Stimulated activated naive CD8-positive, alpha-beta T cell treated with anti-CD3 and anti-CD28 coated beads, Interleukin-15, amount 100 ng/mL, for 72 hours (primary cell): Measurements from ENCODE around the gene ANXA3.

ENCODE experiments used
- ATAC-seq: fragments of 150-1000 bp; cut with Tn5 transposase; 2 replicates; pipeline ENCODE4 v1.10.0; 2021; ENCODE audit warnings: mild to moderate bottlenecking, moderate library complexity
- DNase-seq, 2 donors: peaks; one replicate each; pipeline ENCODE4 v3.0.0; 2021 to 2022
- H3K27ac Mint-ChIP-seq, 2 donors: one replicate each; pipeline ENCODE4 v1.8.0; 2022; ENCODE audit warnings: mild to moderate bottlenecking in 2 of 2, mixed read lengths in 2 of 2, moderate library complexity in 2 of 2
- H3K27me3 Mint-ChIP-seq: one replicate; pipeline ENCODE4 v1.8.0; 2022; ENCODE audit warnings: mixed read lengths
- H3K4me1 Mint-ChIP-seq: one replicate; pipeline ENCODE4 v1.8.0; 2022; ENCODE audit warnings: mild to moderate bottlenecking, mixed read lengths
- H3K4me3 Mint-ChIP-seq, 2 donors: one replicate each; pipeline ENCODE4 v1.8.0; 2022; ENCODE audit warnings: mild to moderate bottlenecking in 2 of 2, mixed read lengths in 2 of 2, moderate library complexity in 1 of 2
- H3K9me3 Mint-ChIP-seq, 2 donors: one replicate each; pipeline ENCODE4 v1.8.0; 2022; ENCODE audit warnings: mixed read lengths in 2 of 2

ANXA3 gene

DNA sequence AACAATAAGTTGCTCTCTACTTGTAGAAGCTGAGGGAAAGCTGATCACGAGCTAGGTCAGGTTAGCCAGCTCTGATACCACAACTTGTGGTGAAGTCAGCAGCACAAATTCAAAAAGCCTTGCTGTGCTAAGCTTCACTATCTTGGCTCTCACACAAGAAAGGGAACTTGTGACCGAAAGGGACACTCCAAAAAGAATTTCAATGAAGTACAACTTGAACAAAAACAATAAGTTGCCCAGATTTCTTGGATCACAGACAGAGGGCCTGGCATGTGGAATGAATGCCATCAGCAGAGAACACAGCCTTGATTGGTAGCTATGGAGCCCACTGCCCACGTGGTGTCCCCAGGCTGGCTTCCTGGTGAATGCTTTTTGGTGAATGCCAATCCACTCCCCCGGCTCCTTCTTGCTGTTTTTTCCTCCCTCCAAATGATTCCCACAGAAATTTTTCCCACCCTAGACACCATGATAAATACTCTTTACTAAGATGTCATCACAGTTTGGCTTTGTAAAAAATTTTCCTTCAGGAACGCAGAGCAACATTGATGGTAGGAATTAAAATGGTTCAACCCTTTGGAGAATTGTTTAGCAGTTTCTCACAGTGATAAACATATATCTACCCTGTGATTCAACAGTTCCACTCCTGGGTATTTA lies 82.6 kb downstream of the ANXA3 start:
- ATAC-seq (no peak), DNase-seq (no peak)
- Mint-ChIP-seq H3K4me1 (peaks cover 19% of the 10 kb centered on the region), H3K9me3 (no peaks in the 10 kb centered on the region), H3K27me3 (no peaks in the 10 kb centered on the region), H3K27ac (no peak overlapping the region), H3K4me3 (no peak overlapping the region)

DNA sequence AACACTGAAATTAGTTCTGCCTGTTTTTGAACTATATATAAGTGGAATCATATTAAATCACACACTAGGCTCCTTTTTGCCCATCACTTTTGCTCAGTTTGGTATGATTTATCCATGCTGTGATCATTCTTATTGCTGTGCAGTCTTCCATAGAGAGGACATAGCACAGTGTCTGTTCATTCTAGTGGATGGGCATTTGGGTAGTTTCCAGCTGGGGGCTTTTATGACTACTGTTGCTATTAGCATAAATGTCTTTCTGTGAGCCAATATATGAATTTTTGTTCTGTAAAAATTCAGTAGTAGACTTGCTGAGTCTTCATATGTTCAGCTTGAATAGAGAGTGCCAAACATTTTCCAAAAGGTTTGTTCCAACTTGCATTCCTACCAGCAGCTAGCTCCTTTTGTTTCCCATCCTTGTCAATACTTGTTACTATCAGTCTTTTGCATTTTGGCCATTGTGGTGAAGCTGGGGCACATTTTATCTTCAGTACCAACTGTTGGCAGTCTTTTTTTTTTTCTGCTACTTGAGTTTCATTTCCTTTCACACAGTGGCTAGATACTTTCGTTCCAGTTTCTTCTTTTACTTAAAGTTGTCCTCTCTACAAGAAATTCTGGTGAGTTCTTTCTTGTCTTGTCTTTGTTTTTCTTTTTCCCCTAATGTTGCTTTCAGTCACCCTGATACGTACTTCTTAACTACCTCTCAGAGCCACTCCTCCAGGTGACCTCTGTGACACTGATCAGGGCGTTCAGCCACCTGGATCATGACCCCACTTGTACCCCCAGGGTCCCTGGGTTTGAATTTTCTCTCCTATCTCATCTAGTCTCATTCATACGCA lies 87.0 kb downstream of the ANXA3 start:
- DNase-seq (no peak), ATAC-seq (peak; percentile 82)
- H3K9me3 Mint-ChIP-seq = no peaks in the 10 kb centered on the region
- H3K27me3 Mint-ChIP-seq = peaks cover 6% of the 10 kb centered on the region
- H3K4me3 Mint-ChIP-seq = peak overlapping the region; percentile 7 to 61
- H3K4me1 Mint-ChIP-seq = peaks cover 54% of the 10 kb centered on the region
- peak overlapping the region in 1 of 2 donors; percentile 79 for H3K27ac Mint-ChIP-seq

DNA sequence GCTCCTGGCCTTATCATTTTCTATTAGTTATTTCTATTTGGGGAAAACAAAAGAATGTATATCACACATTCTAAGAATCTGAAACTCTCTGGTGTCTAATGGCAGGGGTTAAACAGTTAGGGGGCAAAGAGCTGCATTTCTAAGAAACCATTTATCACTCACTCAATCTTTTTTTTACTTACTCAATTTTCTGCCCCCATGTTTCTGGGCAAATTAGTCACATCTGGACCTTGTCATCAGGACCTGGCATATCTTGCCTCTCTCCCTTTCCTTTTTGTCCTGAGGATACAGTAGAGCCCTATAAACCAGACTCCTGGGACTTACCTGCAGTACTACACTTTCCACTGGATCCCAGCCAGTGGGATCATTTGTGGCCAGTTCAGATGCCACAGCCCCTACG lies 89.1 kb downstream of the ANXA3 start:
- DNase-seq (no peak), ATAC-seq (peak; percentile 13)
- Mint-ChIP-seq H3K27ac (peak overlapping the region in 1 of 2 donors; percentile 87), H3K9me3 (no peaks in the 10 kb centered on the region), H3K4me3 (peak overlapping the region in 1 of 2 donors; percentile 32), H3K4me1 (peaks cover 58% of the 10 kb centered on the region), H3K27me3 (peaks cover 6% of the 10 kb centered on the region)

DNA sequence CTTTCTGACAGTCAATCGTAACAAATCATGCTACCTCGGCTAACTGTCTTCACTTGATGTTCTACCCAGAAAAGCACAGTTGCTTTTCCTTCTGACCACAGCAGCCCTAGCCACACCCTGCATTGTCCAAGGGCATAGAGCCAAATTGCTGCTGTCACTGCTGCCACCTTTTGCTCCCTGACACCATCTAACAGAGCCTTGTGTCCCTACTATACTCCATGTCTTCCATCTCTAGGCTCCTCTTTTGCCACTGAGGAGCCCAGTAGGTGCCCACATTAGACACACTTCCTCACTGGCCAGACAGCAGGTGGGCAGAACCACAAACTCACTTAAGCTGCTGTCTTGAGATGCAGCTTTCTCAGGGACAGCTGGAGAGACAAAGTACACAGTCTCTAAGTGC lies 91.4 kb downstream of the ANXA3 start:
- Mint-ChIP-seq H3K9me3 (no peaks in the 10 kb centered on the region), H3K27ac (peak overlapping the region in 1 of 2 donors; percentile 30), H3K4me1 (peaks cover 57% of the 10 kb centered on the region), H3K4me3 (no peak overlapping the region), H3K27me3 (peaks cover 6% of the 10 kb centered on the region)
- ATAC-seq (no peak), DNase-seq (no peak)

DNA sequence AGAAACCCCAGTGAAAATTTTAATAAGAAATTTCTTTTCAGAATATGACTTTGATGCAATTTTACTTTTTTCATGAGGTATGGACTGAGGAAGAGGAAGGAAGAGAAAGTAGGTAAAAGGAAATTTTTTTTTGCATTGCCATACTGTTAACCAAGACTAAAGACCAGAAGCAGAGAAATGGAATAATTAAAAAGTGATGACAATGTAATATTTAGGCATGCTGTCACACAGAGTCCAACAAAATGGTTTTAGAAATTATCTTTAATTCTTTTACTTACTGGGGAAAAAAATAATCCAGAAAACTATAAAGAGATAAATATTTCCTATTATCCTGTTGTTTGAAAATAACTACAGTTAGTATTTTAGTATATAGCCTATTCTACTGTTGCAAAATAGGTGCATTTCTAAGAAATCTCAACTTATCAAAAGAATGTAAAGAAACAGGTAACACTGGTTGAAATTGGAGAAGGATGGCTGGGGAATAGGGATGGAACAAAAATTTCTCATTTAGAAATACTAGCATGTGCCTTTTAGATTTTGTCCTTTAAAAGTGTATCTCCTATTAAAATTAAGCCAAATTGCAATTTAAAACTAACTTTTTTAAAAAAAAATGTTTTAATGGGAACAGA lies 92.6 kb downstream of the ANXA3 start:
- Mint-ChIP-seq H3K4me1 (peaks cover 44% of the 10 kb centered on the region), H3K27ac (no peak overlapping the region), H3K27me3 (peaks cover 6% of the 10 kb centered on the region), H3K9me3 (no peaks in the 10 kb centered on the region), H3K4me3 (no peak overlapping the region)
- ATAC-seq (no peak), DNase-seq (no peak)

DNA sequence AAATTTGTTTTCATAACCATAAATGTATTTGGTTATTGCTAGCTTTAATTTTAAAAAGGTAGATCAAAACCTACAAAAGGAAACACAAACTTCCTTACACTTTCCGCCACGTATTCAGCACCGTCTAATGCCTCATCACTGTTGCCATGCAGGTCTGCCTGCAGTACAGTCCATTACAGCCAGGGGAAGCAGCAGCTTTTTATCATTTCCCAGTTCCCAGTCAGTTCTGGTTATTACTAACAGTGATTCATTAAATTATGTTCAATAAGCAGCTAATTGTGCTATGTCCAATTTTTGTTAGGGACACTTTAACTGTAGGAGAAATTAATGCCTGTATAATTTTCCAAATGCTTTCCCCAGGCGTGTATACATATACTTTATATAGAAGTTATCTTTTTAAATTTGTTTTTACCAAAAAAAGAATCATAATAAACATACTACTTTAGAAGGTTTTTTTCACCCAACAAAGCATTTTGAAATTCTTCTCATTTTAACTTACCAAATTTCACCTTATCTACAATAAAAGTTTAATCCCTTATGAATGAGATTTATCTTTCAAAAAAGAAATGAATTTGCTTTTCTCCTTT lies 93.3 kb downstream of the ANXA3 start:
- ATAC-seq (peak; percentile 96), DNase-seq (peak; percentile 23 to 62)
- H3K9me3 Mint-ChIP-seq = no peaks in the 10 kb centered on the region
- H3K27me3 Mint-ChIP-seq = peaks cover 6% of the 10 kb centered on the region
- no peak overlapping the region for H3K27ac Mint-ChIP-seq
- no peak overlapping the region for H3K4me3 Mint-ChIP-seq
- peaks cover 39% of the 10 kb centered on the region for H3K4me1 Mint-ChIP-seq

DNA sequence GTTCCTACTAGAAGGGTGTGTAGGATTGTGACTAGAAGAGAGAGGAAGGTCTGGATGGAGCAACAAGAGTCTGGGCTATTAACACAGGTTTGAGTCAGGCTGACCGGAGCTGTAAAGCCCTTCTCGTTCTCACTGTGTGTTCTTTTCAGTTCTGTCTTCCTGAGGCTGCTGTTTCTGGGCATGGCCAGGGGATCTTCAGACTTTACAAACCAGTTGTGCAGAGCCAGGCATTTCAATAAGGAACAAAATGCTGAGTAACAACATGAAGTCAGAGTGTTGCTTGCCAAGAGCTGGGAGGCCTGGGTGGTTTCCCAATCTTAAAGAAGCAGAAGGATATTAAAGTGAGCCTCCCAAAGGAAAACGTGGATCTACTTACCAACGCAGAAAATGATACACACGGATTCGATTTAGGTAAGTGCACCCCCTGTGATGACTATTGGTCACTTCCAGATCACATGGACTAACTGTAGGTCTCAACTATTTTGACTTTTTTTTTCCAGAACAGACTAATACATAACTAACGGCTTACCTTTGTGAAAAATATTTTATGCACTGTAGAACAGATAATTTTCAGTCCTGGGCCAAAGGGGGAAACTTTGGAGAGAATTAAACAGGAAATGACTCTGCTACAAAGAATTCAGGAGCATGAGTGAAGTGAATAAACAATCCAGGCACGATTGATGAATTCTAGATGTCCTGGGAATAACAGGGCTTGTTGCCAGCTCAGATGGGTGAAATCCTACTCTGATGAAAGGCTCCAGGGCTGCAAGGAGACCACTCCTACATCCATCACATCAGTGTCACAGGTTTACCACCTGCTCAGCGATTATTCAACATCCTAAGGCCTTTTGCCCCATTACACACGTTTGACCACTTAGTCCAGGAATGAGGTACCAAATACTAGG lies 94.5 kb downstream of the ANXA3 start:
- DNase-seq (no peak), ATAC-seq (no peak)
- peaks cover 0 to 7% of the 10 kb centered on the region in 2 donors for H3K9me3 Mint-ChIP-seq
- no peak overlapping the region for H3K4me3 Mint-ChIP-seq
- H3K27ac Mint-ChIP-seq = no peak overlapping the region
- H3K27me3 Mint-ChIP-seq = peaks cover 6% of the 10 kb centered on the region
- peaks cover 32% of the 10 kb centered on the region for H3K4me1 Mint-ChIP-seq

DNA sequence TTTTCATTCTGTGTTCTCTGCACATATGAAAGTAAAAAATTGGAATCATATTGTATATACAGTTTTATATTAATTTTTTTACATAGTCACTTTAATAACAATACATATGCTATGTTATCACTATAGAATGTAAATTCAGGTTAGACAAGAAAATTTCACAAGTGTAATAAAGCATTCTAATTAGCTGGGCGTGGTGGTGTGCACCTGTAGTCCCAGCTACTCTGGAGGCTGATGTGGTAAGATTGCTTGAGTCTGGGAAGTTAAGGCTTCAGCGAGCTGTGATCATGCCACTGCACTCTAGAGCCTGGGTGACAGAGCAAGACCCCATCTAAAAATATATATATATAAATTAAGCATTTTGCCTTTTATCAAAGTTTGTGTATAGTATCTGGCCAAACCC lies 95.7 kb downstream of the ANXA3 start:
- ATAC-seq = no peak
- Mint-ChIP-seq H3K27me3 (peaks cover 6% of the 10 kb centered on the region), H3K4me1 (peaks cover 20% of the 10 kb centered on the region), H3K9me3 (peaks cover 0 to 7% of the 10 kb centered on the region in 2 donors), H3K4me3 (no peak overlapping the region), H3K27ac (peak overlapping the region in 1 of 2 donors; percentile 86)
- no peak for DNase-seq

DNA sequence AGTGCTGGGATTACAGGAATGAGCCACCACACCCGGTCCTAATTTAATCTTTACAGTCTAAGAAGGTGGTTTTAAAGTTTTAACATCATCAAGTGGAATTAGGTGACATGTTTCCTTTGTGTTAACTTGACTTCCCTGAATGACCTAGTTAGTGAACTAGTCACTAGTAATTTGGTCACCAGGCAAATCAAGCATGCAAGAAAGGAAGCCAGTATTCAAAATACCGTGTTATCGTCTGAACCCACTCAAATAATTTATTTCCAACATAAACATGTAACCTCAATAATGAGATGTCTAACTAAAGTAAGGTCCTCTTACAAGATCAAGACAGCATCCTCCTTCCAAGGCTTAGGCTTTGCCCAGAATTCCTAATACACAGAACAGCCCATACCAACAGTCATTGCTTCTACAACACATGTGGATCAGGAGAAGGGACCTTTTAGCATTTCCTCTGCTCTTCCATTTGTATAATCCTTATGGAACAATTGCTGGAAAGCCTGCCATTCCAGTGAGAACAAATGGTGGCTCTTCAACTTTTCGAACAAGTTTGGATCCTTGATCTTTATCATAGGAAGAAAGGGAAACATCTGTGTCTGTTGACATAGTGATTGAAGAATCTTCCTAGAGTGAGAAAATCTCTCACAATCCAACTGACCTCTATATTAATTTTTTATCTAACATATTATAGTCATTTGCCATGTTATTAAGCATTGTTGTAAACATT lies 97.2 kb downstream of the ANXA3 start:
- Mint-ChIP-seq H3K27ac (no peak overlapping the region), H3K9me3 (peaks cover 0 to 7% of the 10 kb centered on the region in 2 donors), H3K4me3 (no peak overlapping the region), H3K27me3 (no peaks in the 10 kb centered on the region), H3K4me1 (peaks cover 10% of the 10 kb centered on the region)
- no peak for ATAC-seq
- DNase-seq = no peak

DNA sequence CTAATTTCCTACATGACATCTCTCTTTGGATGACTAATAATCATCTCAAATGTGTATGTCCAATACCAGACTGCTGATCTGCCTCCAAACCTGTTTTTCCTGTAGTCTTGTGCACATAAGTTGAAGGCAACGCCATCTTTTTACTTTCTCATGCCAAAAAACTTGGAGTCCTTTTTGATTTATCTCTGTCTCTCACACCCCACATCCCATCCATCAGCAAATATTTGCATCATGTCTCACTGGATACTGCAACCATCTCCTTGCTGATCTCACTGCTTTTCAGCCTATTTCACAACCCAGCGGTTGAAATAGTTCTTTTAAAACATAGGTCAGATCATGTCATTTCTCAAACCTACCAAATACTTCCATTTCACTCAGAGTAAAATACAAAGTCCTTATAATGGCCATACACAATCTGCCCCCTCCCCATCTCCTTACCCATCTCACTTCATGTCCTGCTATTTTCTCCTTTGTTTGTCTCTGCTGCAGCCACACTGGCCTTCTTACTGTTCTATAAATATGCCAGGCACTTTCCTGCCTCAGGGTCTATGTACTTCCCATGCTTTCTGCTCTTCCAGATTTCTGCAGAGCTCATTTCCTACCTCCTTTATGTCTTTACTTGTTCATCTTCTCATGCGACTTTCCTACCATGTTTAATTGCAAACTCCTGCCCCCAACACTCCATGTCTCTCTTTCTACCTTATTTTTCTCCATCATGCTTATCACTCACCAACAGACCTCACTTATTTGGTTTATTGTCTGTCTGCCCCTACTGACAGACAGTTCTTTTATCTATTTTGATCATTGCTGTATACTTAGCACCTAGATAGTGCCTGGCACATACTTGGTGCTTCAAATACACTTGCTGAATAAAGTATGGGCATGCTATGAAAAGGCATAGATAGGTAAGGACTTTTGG lies 98.8 kb downstream of the ANXA3 start:
- Mint-ChIP-seq H3K27ac (no peak overlapping the region), H3K4me3 (no peak overlapping the region), H3K9me3 (peaks cover 0 to 7% of the 10 kb centered on the region in 2 donors), H3K27me3 (no peaks in the 10 kb centered on the region), H3K4me1 (peaks cover 9% of the 10 kb centered on the region)
- DNase-seq (no peak), ATAC-seq (no peak)

DNA sequence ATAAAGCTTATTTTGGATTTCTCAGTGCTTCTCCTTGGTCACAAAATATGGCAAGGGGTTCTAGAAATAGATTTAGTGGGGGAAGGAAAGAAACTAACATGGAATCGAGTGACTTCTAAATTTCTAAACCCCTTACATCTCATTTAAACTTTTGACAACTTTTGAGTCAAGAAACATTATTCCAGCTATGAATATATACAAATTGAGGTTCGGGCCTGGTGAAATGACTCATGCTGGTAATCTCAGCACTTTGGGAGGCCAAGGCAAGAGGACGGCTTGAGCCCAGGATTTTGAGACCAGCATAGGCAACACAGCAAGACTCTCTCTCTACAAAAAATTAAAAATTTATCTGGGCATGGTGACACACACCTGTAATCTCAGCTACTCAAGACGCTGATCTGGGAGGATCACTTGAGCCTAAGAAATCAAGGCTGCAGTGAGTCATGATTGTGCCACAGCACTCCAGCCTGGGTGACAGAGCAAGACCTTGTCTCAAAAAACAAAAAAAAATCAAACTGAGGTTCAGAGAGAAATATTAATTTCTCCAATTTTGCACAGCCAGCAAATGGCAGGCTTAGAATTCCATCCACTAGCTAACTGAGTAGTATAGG lies 99.8 kb downstream of the ANXA3 start:
- H3K27ac Mint-ChIP-seq = no peak overlapping the region
- H3K4me1 Mint-ChIP-seq = no peaks in the 10 kb centered on the region
- DNase-seq (no peak), ATAC-seq (peak; percentile 39)
- H3K4me3 Mint-ChIP-seq = no peak overlapping the region
- peaks cover 0 to 7% of the 10 kb centered on the region in 2 donors for H3K9me3 Mint-ChIP-seq
- no peaks in the 10 kb centered on the region for H3K27me3 Mint-ChIP-seq

DNA sequence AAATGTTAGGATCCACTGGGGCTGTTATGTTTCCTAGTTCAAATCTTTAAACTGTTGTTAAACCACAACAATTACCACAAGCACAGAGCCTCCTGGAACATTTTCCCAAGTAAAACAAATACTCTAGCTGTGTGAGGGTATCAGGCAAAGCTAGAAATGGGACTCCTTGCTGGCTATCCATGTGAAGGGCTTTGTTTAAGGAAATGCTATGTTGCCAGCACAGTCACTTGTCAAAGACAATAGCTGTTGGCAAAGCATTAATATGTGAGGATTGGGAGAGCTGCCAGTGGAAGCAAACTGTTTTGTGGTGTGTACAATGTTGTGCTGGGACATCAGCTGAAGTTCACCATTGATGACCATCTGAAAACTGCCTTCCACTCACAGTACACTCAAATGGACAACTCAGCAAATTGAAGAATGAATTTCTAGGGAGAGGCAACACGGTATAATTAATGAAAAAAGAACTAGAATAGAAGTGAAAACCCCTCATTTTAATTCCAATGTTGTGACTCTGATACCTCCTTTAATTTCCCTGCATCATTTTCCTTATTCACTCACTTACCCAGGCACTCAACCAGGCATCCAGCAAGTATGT lies 100.8 kb downstream of the ANXA3 start:
- ATAC-seq = no peak
- H3K9me3 Mint-ChIP-seq = peaks cover 0 to 7% of the 10 kb centered on the region in 2 donors
- peak overlapping the region in 1 of 2 donors; percentile 52 for H3K27ac Mint-ChIP-seq

DNA sequence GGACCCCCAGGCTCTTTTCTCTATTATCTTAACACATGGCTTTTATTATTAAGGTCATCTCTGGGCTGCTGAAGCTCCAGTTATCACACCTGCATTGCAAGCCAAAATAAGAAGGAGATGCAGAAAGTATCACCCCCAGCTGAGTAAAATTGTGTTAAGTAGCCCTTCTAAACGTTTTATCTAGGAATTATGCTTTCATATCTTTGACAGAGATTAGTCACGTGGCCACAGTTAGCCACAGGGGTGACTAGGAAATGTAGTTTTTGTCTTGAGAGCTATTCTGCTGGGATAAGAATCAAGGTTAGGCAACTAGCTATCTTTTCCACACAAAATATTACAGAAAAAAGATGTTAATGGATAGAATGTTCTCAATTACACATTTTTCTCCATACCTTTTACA lies 102.1 kb downstream of the ANXA3 start:
- Mint-ChIP-seq H3K27ac (no peak overlapping the region), H3K9me3 (peaks cover 0 to 7% of the 10 kb centered on the region in 2 donors), H3K27me3 (no peaks in the 10 kb centered on the region), H3K4me1 (peaks cover 20% of the 10 kb centered on the region), H3K4me3 (no peak overlapping the region)
- no peak for DNase-seq
- ATAC-seq = no peak

More for the DNA sequence above, 100.8 kb downstream of the ANXA3 start:
- Mint-ChIP-seq H3K4me3 (no peak overlapping the region), H3K4me1 (peaks cover 8% of the 10 kb centered on the region), H3K27me3 (no peaks in the 10 kb centered on the region)
- no peak for DNase-seq
